ENCODE measurements around the gene DGUOK. TPM values are rescaled to one million over a fixed set of nuclear protein-coding genes. Genes with fewer than 3 reads are reported as not detected.

Gene DGUOK
- total RNA-seq, 1 experiment from 2014 or later, result 130 TPM

- Histone ChIP-seq H3K4me2 (ENCODE audit: low read depth, low read length, poor library complexity, severe bottlenecking) (no peak overlapping the region), H3K9ac (ENCODE audit: low read length) (no peak overlapping the region), H3K9me2 (replicated peaks; ENCODE audit: insufficient read depth, low read length) (no peaks in the 10 kb centered on the region), H3K9me3 (ENCODE audit: low read length) (no peaks in the 10 kb centered on the region), H3K4me3 (ENCODE audit: low read length) (no peak overlapping the region), H3K27ac (ENCODE audit: low read length) (no peak overlapping the region), H2AFZ (ENCODE audit: low read length) (no peak overlapping the region), H3K36me3 (ENCODE audit: insufficient read depth, low read length) (no peaks in the 10 kb centered on the region), H3K4me1 (ENCODE audit: low read length) (no peaks in the 10 kb centered on the region), H3K27me3 (ENCODE audit: low read length) (no peaks in the 10 kb centered on the region), H3K79me2 (ENCODE audit: low read length) (no peaks in the 10 kb centered on the region), H4K20me1 (ENCODE audit: insufficient read depth, low read depth, low read length) (no peaks in the 10 kb centered on the region)
- DNase-seq, result no peak
Observed at GRCh38 chr2:73890301-73891092, 36.2 kb upstream of the DGUOK start.

DNA sequence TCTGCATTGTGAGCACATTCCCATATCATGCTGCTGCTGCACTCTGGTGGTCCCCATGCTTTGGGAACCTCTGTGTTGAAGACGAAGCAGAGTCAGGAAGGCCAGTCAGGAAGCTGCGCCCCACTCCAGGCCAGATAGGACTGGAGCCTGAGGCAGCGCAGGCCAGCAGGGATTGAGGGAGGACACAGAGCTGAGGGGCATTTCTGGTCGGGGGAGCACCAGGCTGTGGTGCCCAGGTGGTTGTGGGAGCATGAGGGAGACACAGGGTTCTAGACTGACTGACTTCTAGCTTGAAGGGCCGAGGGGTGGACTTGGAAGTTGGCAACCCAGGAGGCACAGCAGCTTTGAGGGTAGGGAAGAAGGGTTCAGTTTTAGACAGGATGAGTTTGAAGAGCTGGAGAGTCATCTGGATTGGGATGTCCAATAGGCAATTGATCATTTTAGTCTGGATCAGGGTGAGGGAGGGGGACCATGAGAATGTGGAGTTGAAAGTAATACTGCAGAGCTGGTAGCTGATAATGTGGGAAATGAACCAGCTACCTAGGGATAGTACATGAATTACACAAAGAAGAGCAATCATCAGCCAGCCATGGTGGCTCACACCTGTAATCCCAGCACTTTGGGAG is 35.3 kb upstream of the DGUOK start:
- no peaks in the 10 kb centered on the region for H3K9me3 ChIP-seq (ENCODE audit: low read length)
- H3K36me3 ChIP-seq (ENCODE audit: insufficient read depth, low read length), result no peaks in the 10 kb centered on the region
- H3K9me2 ChIP-seq (replicated peaks; ENCODE audit: insufficient read depth, low read length), result no peaks in the 10 kb centered on the region
- H3K4me3 ChIP-seq (ENCODE audit: low read length), result no peak overlapping the region
- no peaks in the 10 kb centered on the region for H3K27me3 ChIP-seq (ENCODE audit: low read length)
- no peak overlapping the region for H3K4me2 ChIP-seq (ENCODE audit: low read depth, low read length, poor library complexity, severe bottlenecking)
- H3K27ac ChIP-seq (ENCODE audit: low read length), result no peak overlapping the region
- H3K9ac ChIP-seq (ENCODE audit: low read length), result no peak overlapping the region
- no peaks in the 10 kb centered on the region for H4K20me1 ChIP-seq (ENCODE audit: insufficient read depth, low read depth, low read length)
- no peaks in the 10 kb centered on the region for H3K4me1 ChIP-seq (ENCODE audit: low read length)
- DNase-seq, result no peak
- no peak overlapping the region for H2AFZ ChIP-seq (ENCODE audit: low read length)
- no peaks in the 10 kb centered on the region for H3K79me2 ChIP-seq (ENCODE audit: low read length)

DNA sequence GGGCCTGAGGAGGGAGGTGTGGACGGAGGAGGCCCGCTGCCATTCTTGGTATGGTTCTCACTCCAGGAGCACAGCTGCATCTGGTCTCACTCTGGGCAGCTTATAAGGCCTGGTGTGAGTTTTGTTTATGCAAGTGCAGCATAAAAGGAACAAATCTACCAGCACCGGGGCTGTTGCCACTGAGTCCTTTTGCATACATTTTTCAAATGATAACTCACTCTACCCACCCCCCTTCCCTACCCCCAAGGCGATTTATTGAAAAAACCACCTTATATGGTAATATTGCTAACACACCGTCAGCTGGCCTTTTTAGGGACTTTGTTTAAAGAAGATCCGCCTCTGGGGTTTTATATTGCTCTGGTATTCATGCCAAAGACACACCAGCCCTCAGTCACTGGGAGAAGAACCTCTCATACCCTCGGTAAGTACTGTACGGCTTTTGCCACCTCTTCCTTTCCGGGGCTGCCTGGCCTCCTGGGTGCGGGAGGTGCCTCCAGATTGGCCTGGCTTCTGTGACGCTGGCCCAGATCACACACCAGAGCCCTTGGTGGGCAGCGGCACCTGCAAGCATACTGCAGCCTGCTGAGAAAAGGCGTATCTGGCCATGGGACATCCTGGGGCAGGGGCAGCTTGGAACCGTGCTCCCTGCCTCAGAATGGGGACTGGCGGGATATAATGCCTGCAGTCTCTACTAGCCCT is 33.9 kb upstream of the DGUOK start, which contains the start of gene ACTG2:
TSS of gene ACTG2 (plus strand) at position 378 of the 699 bp plus-strand sequence. CDS start 8,304 bp downstream, outside the sequence.
- Histone ChIP-seq H3K79me2 (ENCODE audit: low read length) (no peaks in the 10 kb centered on the region), H4K20me1 (ENCODE audit: insufficient read depth, low read depth, low read length) (no peaks in the 10 kb centered on the region), H3K9me3 (ENCODE audit: low read length) (no peaks in the 10 kb centered on the region), H3K4me3 (ENCODE audit: low read length) (no peak within 1 kb of the TSS), H3K4me1 (ENCODE audit: low read length) (no peaks in the 10 kb centered on the region), H3K36me3 (ENCODE audit: insufficient read depth, low read length) (no peaks in the 10 kb centered on the region), H3K27me3 (ENCODE audit: low read length) (no peaks in the 10 kb centered on the region), H3K4me2 (ENCODE audit: low read depth, low read length, poor library complexity, severe bottlenecking) (no peak within 1 kb of the TSS), H3K9me2 (replicated peaks; ENCODE audit: insufficient read depth, low read length) (no peaks in the 10 kb centered on the region), H2AFZ (ENCODE audit: low read length) (no peak within 1 kb of the TSS), H3K9ac (ENCODE audit: low read length) (no peak within 1 kb of the TSS), H3K27ac (ENCODE audit: low read length) (no peak within 1 kb of the TSS)
- no peak for DNase-seq

- Histone ChIP-seq H3K4me2 (ENCODE audit: low read depth, low read length, poor library complexity, severe bottlenecking) (no peak overlapping the region), H3K27ac (ENCODE audit: low read length) (no peak overlapping the region), H3K9me3 (ENCODE audit: low read length) (no peaks in the 10 kb centered on the region), H4K20me1 (ENCODE audit: insufficient read depth, low read depth, low read length) (no peaks in the 10 kb centered on the region), H3K4me1 (ENCODE audit: low read length) (no peaks in the 10 kb centered on the region), H3K27me3 (ENCODE audit: low read length) (no peaks in the 10 kb centered on the region), H2AFZ (ENCODE audit: low read length) (no peak overlapping the region), H3K9ac (ENCODE audit: low read length) (no peak overlapping the region), H3K36me3 (ENCODE audit: insufficient read depth, low read length) (no peaks in the 10 kb centered on the region), H3K4me3 (ENCODE audit: low read length) (no peak overlapping the region), H3K9me2 (replicated peaks; ENCODE audit: insufficient read depth, low read length) (no peaks in the 10 kb centered on the region), H3K79me2 (ENCODE audit: low read length) (no peaks in the 10 kb centered on the region)
- no peak for DNase-seq
Observed at GRCh38 chr2:73893764-73894474, 32.8 kb upstream of the DGUOK start.

DNA sequence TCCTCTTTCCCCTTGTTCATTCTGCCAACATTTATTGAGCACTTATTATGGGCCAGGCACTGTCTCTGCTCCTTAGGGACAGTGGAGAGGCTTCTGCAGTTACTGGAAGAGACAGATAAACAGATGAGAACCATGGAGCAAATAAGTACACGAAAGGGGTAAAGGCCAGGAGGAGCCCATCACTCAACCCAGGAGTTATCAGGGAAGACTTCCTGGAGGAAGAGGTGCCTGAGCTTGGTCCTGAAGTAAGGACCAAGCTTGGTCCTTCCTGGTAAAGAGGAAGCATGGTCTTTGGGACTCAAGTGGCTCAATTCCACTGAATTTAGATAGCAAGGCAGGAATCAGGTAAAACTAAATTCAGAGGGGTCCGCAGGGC is 32.2 kb upstream of the DGUOK start:
- no peak overlapping the region for H3K27ac ChIP-seq (ENCODE audit: low read length)
- H3K9ac ChIP-seq (ENCODE audit: low read length), result no peak overlapping the region
- no peak overlapping the region for H3K4me2 ChIP-seq (ENCODE audit: low read depth, low read length, poor library complexity, severe bottlenecking)
- no peaks in the 10 kb centered on the region for H3K27me3 ChIP-seq (ENCODE audit: low read length)
- H3K79me2 ChIP-seq (ENCODE audit: low read length), result no peaks in the 10 kb centered on the region
- no peaks in the 10 kb centered on the region for H3K9me2 ChIP-seq (replicated peaks; ENCODE audit: insufficient read depth, low read length)
- no peaks in the 10 kb centered on the region for H3K9me3 ChIP-seq (ENCODE audit: low read length)
- no peak overlapping the region for H2AFZ ChIP-seq (ENCODE audit: low read length)
- H3K4me3 ChIP-seq (ENCODE audit: low read length), result no peak overlapping the region
- no peaks in the 10 kb centered on the region for H3K36me3 ChIP-seq (ENCODE audit: insufficient read depth, low read length)
- H3K4me1 ChIP-seq (ENCODE audit: low read length), result no peaks in the 10 kb centered on the region
- DNase-seq, result no peak
- H4K20me1 ChIP-seq (ENCODE audit: insufficient read depth, low read depth, low read length), result no peaks in the 10 kb centered on the region

DNA sequence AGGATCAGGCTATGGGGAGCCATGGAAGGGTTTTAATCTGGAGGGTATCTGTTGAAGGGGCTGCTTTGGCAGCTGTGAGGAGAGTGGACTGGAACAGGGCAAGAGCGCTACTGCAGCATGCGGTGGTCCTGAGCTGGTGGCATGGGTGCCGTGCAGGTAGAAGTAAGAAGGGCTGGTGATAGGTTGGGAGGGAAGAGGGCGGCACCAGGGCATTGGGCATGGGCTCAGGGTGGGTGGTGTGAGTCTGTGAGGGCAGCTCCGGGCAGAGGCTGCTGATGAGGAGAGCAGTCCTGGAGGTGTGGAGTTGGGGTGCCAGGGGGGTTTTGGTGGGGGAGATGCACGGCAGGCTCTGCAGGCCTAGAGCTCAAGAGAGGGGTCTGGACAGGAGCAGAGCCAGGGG is 31.8 kb upstream of the DGUOK start:
- H4K20me1 ChIP-seq (ENCODE audit: insufficient read depth, low read depth, low read length), result no peaks in the 10 kb centered on the region
- H3K9me2 ChIP-seq (replicated peaks; ENCODE audit: insufficient read depth, low read length), result no peaks in the 10 kb centered on the region
- no peak overlapping the region for H3K4me3 ChIP-seq (ENCODE audit: low read length)
- no peak overlapping the region for H3K27ac ChIP-seq (ENCODE audit: low read length)
- no peaks in the 10 kb centered on the region for H3K4me1 ChIP-seq (ENCODE audit: low read length)
- H3K9me3 ChIP-seq (ENCODE audit: low read length), result no peaks in the 10 kb centered on the region
- no peak overlapping the region for H3K4me2 ChIP-seq (ENCODE audit: low read depth, low read length, poor library complexity, severe bottlenecking)
- DNase-seq, result no peak
- H3K79me2 ChIP-seq (ENCODE audit: low read length), result no peaks in the 10 kb centered on the region
- no peaks in the 10 kb centered on the region for H3K27me3 ChIP-seq (ENCODE audit: low read length)
- no peak overlapping the region for H3K9ac ChIP-seq (ENCODE audit: low read length)
- no peaks in the 10 kb centered on the region for H3K36me3 ChIP-seq (ENCODE audit: insufficient read depth, low read length)
- no peak overlapping the region for H2AFZ ChIP-seq (ENCODE audit: low read length)

- Histone ChIP-seq H3K36me3 (ENCODE audit: insufficient read depth, low read length) (no peaks in the 10 kb centered on the region), H4K20me1 (ENCODE audit: insufficient read depth, low read depth, low read length) (no peaks in the 10 kb centered on the region), H3K27ac (ENCODE audit: low read length) (no peak overlapping the region), H3K4me1 (ENCODE audit: low read length) (no peaks in the 10 kb centered on the region), H2AFZ (ENCODE audit: low read length) (no peak overlapping the region), H3K4me2 (ENCODE audit: low read depth, low read length, poor library complexity, severe bottlenecking) (no peak overlapping the region), H3K79me2 (ENCODE audit: low read length) (no peaks in the 10 kb centered on the region), H3K4me3 (ENCODE audit: low read length) (no peak overlapping the region), H3K9me3 (ENCODE audit: low read length) (no peaks in the 10 kb centered on the region), H3K9ac (ENCODE audit: low read length) (no peak overlapping the region), H3K9me2 (replicated peaks; ENCODE audit: insufficient read depth, low read length) (no peaks in the 10 kb centered on the region), H3K27me3 (ENCODE audit: low read length) (no peaks in the 10 kb centered on the region)
- DNase-seq, result no peak
Observed at GRCh38 chr2:73895473-73895872, 31.2 kb upstream of the DGUOK start.

Measured in Karpas-422 (cell line).